B cell (primary cell): ENCODE data around the gene PHETA2. TPM values are rescaled to one million over a fixed set of nuclear protein-coding genes. Genes with fewer than 3 reads are reported as not detected.

Experiments used
- ATAC-seq: fragments of 200-7000 bp; cut with Tn5 transposase; one replicate; pipeline ENCODE4 v1.10.0; 2021; ENCODE audit warnings: low read depth, mild to moderate bottlenecking, moderate number of reproducible peaks, moderate library complexity
- CTCF ChIA-PET: fragments of 350-600 bp; sonication (Branson Sonifier 250); formaldehyde crosslinking; loops from one replicate; lab custom pipeline; 2021; ENCODE audit warnings: antibody characterized with exemption, inconsistent platforms; lab: Charles Lee
- POLR2A ChIA-PET: fragments of 350-600 bp; sonication (Branson Sonifier 250); formaldehyde crosslinking; loops from one replicate; lab custom pipeline; 2021; ENCODE audit warnings: antibody characterized with exemption; lab: Charles Lee
- DNase-seq: peaks from one replicate; pipeline ENCODE4 v3.0.0; 2013
- H2AFZ ChIP-seq: 2 replicates; pipeline ENCODE4 v1.6.1; 2012; ENCODE audit warnings: mild to moderate bottlenecking, low read depth, low read length; ENCODE audit not compliant: insufficient read depth, poor library complexity, severe bottlenecking
- H3K27ac ChIP-seq, 2 donors: 1 replicate in 1 of 2; 2 replicates in 1 of 2; pipeline ENCODE4 v1.5.1; 2012 to 2013; ENCODE audit warnings: low read length in 2 of 2, mild to moderate bottlenecking in 2 of 2, moderate library complexity in 1 of 2
- H3K27me3 ChIP-seq, 4 experiments: fragments of 200-600 bp in 1 of 4; sonication (generic) in 1 of 4; replicated peaks in 1 of 4; 1 replicate in 2 of 4; 2 replicates in 2 of 4; pipeline versions ENCODE4 v1.6.1 to v1.7.0; 2013 to 2016; ENCODE audit warnings: low read length in 3 of 4, mild to moderate bottlenecking in 2 of 4, mixed read lengths in 1 of 4, moderate library complexity in 1 of 4; ENCODE audit not compliant: insufficient read depth in 4 of 4, control insufficient read depth in 3 of 4; ENCODE audit errors: control extremely low read depth in 1 of 4
- H3K36me3 ChIP-seq, 2 experiments: replicated peaks in 1 of 2; 1 replicate in 1 of 2; 2 replicates in 1 of 2; pipeline versions ENCODE4 v1.6.1 to v1.7.1; 2013; ENCODE audit warnings: low read length in 1 of 2; ENCODE audit not compliant: insufficient read depth in 2 of 2, control insufficient read depth in 1 of 2; ENCODE audit errors: control extremely low read depth in 1 of 2, extremely low read depth in 1 of 2
- H3K4me1 ChIP-seq, 2 donors: fragments of 200-600 bp in 1 of 2; sonication (generic) in 1 of 2; 1 replicate in 1 of 2; 2 replicates in 1 of 2; pipeline versions ENCODE4 v1.5.1 to v1.6.1; 2013 to 2017; ENCODE audit warnings: low read length in 2 of 2; ENCODE audit not compliant: control insufficient read depth in 2 of 2, insufficient read depth in 2 of 2
- H3K4me2 ChIP-seq: replicated peaks from 2 replicates; pipeline ENCODE3; 2012; ENCODE audit warnings: mild to moderate bottlenecking, low read depth, low read length; ENCODE audit not compliant: poor library complexity, severe bottlenecking
- H3K4me3 ChIP-seq, 5 experiments: fragments of 200-600 bp in 1 of 5; sonication (generic) in 1 of 5; 1 replicate in 3 of 5; 2 replicates in 2 of 5; pipeline versions ENCODE4 v1.5.1 to v1.7.0; 2011 to 2016; ENCODE audit warnings: low read length in 4 of 5, mild to moderate bottlenecking in 4 of 5, low read depth in 2 of 5, control low read depth in 1 of 5, moderate library complexity in 1 of 5; ENCODE audit not compliant: insufficient read depth in 1 of 5; ENCODE audit errors: control extremely low read depth in 1 of 5, extremely low read depth in 1 of 5
- H3K79me2 ChIP-seq: fragments of 200-600 bp; sonication (generic); one replicate; pipeline ENCODE4 v1.6.0; 2016; ENCODE audit warnings: low read length; ENCODE audit not compliant: control insufficient read depth, insufficient read depth
- H3K9ac ChIP-seq: fragments of 200-600 bp; sonication (generic); 2 replicates; pipeline ENCODE4 v1.6.1; 2017; ENCODE audit warnings: mild to moderate bottlenecking, low read length, moderate library complexity
- H3K9me3 ChIP-seq, 3 donors: one replicate each; pipeline versions ENCODE4 v1.6.1 to v1.7.1; 2013; ENCODE audit warnings: low read length in 2 of 3; ENCODE audit not compliant: control insufficient read depth in 2 of 3, insufficient read depth in 1 of 3; ENCODE audit errors: control extremely low read depth in 1 of 3
- H4K20me1 ChIP-seq: 2 replicates; pipeline ENCODE4 v1.6.0; 2012; ENCODE audit warnings: mild to moderate bottlenecking, low read length; ENCODE audit not compliant: insufficient read depth, control insufficient read depth, poor library complexity, severe bottlenecking
- H3K27ac Mint-ChIP-seq: one replicate; pipeline ENCODE4 v1.8.0; 2021; ENCODE audit warnings: mixed read lengths
- H3K27me3 Mint-ChIP-seq: one replicate; pipeline ENCODE4 v1.8.0; 2021; ENCODE audit warnings: mixed read lengths
- H3K4me1 Mint-ChIP-seq: one replicate; pipeline ENCODE4 v1.8.0; 2021; ENCODE audit warnings: mixed read lengths
- H3K4me3 Mint-ChIP-seq: one replicate; pipeline ENCODE4 v1.8.0; 2021; ENCODE audit warnings: mixed read lengths
- H3K9me3 Mint-ChIP-seq: one replicate; pipeline ENCODE4 v1.8.0; 2022; ENCODE audit warnings: mixed read lengths; ENCODE audit not compliant: insufficient read depth
- CTCF ChIP-seq: fragments of 200-600 bp; IDR thresholded peaks from one replicate; pipeline ENCODE4 v1.8.0; 2022; ENCODE audit warnings: antibody characterized with exemption, mild to moderate bottlenecking
- EZH2 ChIP-seq: IDR thresholded peaks from 2 replicates; pipeline ENCODE4 v1.6.1; 2012; ENCODE audit warnings: borderline replicate concordance, low read depth, mild to moderate bottlenecking, moderate library complexity, low read length; ENCODE audit not compliant: insufficient read depth, poor library complexity, severe bottlenecking
- WGBS: methylation state at CpG from one replicate; pipeline ENCODE4 v1.1.5; 2013; ENCODE audit warnings: missing lambda C conversion rate; ENCODE audit not compliant: insufficient coverage; 5-methylcytosine and 5-hydroxymethylcytosine counted together
- intact Hi-C: fragments of 100-400 bp; cut with micrococcal nuclease; formaldehyde crosslinking; loops from one replicate; pipeline ENCODE4 v1.10.0; 2022
- polyA plus RNA-seq: library from polyadenylated mRNA; depleted of rRNA; stranded (reverse); fragments of >200 nt; gene quantifications from 2 replicates; pipeline ENCODE4 v1.2.3, GENCODE V29; 2012
- total RNA-seq, 2 donors: library from RNA; stranded (reverse); fragments of 120-200 nt in 1 of 2; gene quantifications; 1 replicate in 1 of 2; 2 replicates in 1 of 2; pipeline versions ENCODE4 v1.2.3 to v1.2.4, GENCODE V29; 2013 to 2022

PHETA2 gene
- total and polyA plus RNA-seq, 2 donors (not counting 1 experiment from before 2014, with no cell fraction given), result 1.1 to 3.8 TPM

GRCh38 chr22:42086051-42086450 is 12.0 kb downstream of the PHETA2 start:
- Histone ChIP-seq H3K4me2 (no peak overlapping the region), H3K27ac (no peak overlapping the region), H3K9ac (no peak overlapping the region), H3K79me2 (peaks cover 81% of the 10 kb centered on the region), H3K4me1 (peaks cover 14 to 20% of the 10 kb centered on the region in 2 donors), H4K20me1 (peaks cover 15% of the 10 kb centered on the region), H3K4me3 (no peak overlapping the region), H3K27me3 (no peaks in the 10 kb centered on the region), H2AFZ (no peak overlapping the region), H3K9me3 (no peaks in the 10 kb centered on the region), H3K36me3 (peaks cover 0 to 52% of the 10 kb centered on the region in 2 experiments)
- DNase-seq (no peak), ATAC-seq (no peak)
- intact Hi-C loops, result no loop called here
- H3K9me3 Mint-ChIP-seq, result no peaks in the 10 kb centered on the region
- H3K27ac Mint-ChIP-seq, result no peak overlapping the region
- no peaks in the 10 kb centered on the region for H3K27me3 Mint-ChIP-seq
- 100% methylated on average over 6 of the region's 6 CpGs for WGBS
- TF ChIP-seq EZH2, result no peak
- TF ChIP-seq CTCF, result no peak
- ChIA-PET POLR2A (no interaction called here), CTCF (interaction anchor here (0.6 kb wide), 1 partner anchor 365 kb away, joined by 4 read pairs; no protein-coding TSS in a partner anchor)
- H3K4me1 Mint-ChIP-seq, result peaks cover 45% of the 10 kb centered on the region
- no peak overlapping the region for H3K4me3 Mint-ChIP-seq

GRCh38 chr22:42090596-42091454 is 16.8 kb downstream of the PHETA2 start, which contains the start of gene NDUFA6:
Gene NDUFA6, minus strand, starts transcription at chr22:42090772. Its CDS starts 28 bp downstream, at chr22:42090744.
- H3K27ac Mint-ChIP-seq, result peak within 1 kb of the TSS; percentile 99
- peak within 1 kb of the TSS; percentile 98 for H3K9ac ChIP-seq
- DNase-seq (peak; percentile 99), ATAC-seq (peak; percentile 87)
- peak within 1 kb of the TSS; percentile 98 for H3K4me3 Mint-ChIP-seq
- H3K4me3 ChIP-seq, result peak within 1 kb of the TSS; percentile 74 to 95 (median 91)
- H3K27ac ChIP-seq, result peak within 1 kb of the TSS; percentile 89 to 96
- peak within 1 kb of the TSS; percentile 93 for H3K4me2 ChIP-seq
- intact Hi-C loops, result loop anchor here (1.0 to 5.0 kb wide), 15 partner anchors 12 to 547 kb away; partner anchors contain the start of genes NAGA, POLR3H, SMDT1 and SREBF2
- no peaks in the 10 kb centered on the region for H3K27me3 Mint-ChIP-seq
- H3K4me1 ChIP-seq, result peaks cover 17 to 22% of the 10 kb centered on the region in 2 donors
- H4K20me1 ChIP-seq, result peaks cover 2% of the 10 kb centered on the region
- no peaks in the 10 kb centered on the region for H3K9me3 ChIP-seq
- peaks cover 0 to 13% of the 10 kb centered on the region in 2 experiments for H3K36me3 ChIP-seq
- H2AFZ ChIP-seq, result peak within 1 kb of the TSS; percentile 99
- H3K79me2 ChIP-seq, result peaks cover 33% of the 10 kb centered on the region
- H3K27me3 ChIP-seq, result no peaks in the 10 kb centered on the region
- no peaks in the 10 kb centered on the region for H3K9me3 Mint-ChIP-seq
- H3K4me1 Mint-ChIP-seq, result peaks cover 31% of the 10 kb centered on the region
- CTCF ChIA-PET, result interaction anchor here (0.6 to 4.8 kb wide), 27 partner anchors 9 to 402 kb away, joined by 3 to 57 read pairs (median 5); partner anchors contain the start of genes NAGA, SMDT1 and WBP2NL
- POLR2A ChIA-PET, result interaction anchor here (0.6 to 2.7 kb wide), 19 partner anchors 11 to 805 kb away, joined by 3 to 45 read pairs (median 5); partner anchors contain the start of genes CENPM, DESI1, NAGA and PHETA2
- TF ChIP-seq CTCF (peak; percentile 92), EZH2 (no peak)
- under 1% methylated on average over 71 of the region's 71 CpGs for WGBS
